ENCODE results near the gene MYO1D.

Gene MYO1D

DNA sequence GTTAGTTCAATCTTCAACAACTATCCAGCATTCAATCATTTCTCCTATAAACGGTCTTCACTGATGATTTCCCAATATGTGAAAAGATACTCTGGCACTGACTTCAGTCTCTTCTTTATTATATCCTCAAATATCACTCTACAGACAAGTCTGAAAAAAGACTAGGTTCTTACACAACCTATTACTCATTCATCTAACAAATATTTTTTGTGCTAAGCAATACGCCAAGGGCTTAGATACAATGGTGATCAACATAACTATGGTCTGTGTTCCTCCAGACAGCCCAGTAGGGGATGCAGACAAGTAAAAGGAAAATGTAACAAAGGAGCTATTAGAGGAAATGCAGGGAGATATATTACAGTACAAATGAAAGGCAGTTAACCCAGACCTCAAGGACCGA is 63.9 kb downstream of the MYO1D start:
- DNase-seq: no peak

DNA sequence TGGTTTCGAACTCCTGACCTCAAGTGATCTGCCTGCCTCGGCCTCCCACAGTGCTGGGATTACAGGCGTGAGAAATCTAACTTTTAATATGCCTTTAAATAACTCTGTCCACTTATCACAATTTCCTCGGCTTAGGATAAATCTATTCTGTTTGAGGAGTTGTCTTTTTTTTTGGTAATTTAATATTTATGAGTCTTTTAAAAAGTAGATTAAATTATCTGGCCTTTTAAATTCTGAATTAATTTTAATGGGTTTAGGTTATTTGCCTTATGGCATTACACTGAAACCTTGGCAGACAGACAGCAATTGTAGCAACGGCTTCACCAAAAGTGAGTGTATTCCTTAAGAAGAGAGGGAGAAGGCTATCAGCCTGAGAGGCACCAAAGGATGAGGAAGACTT is 66.2 kb downstream of the MYO1D start:
- DNase-seq: no peak

DNA sequence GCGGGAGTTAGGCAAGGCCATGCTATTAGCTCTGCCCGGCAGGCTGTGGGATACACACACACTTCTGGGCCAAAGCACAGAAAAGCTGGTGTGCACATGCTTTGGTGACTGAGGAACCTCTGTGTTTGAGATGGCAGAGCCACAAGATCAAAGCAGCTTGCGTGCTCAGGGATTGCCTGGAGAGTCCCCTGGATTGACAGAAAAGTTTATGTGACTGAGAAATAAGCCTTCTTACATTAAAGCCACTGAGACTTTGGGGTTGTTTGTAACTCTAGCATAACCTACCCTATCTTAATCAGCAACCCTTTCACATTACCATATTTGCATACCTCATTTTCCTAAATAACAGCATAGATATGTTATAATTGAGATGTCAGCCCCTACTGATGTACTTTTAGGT is 69.3 kb downstream of the MYO1D start:
- DNase-seq: no peak

DNA sequence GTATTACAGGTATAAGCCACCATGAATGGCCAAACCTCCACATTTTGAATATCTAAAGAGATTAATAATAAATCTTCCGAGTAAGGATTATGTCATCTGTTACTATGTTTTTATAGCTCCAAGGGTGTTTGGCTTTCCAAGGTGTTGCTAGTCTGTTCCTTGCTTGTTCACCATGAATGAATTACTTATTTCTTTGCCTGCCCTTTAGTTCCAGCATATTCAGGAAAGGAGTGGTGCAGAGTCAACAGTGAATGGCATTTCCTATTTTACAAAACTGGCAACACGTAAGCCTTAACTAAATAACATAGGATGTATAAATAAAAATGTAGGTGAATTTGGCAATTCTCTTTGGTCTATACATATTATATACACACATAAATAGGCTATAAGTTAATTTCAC is 70.3 kb downstream of the MYO1D start:
- no peak for DNase-seq

DNA sequence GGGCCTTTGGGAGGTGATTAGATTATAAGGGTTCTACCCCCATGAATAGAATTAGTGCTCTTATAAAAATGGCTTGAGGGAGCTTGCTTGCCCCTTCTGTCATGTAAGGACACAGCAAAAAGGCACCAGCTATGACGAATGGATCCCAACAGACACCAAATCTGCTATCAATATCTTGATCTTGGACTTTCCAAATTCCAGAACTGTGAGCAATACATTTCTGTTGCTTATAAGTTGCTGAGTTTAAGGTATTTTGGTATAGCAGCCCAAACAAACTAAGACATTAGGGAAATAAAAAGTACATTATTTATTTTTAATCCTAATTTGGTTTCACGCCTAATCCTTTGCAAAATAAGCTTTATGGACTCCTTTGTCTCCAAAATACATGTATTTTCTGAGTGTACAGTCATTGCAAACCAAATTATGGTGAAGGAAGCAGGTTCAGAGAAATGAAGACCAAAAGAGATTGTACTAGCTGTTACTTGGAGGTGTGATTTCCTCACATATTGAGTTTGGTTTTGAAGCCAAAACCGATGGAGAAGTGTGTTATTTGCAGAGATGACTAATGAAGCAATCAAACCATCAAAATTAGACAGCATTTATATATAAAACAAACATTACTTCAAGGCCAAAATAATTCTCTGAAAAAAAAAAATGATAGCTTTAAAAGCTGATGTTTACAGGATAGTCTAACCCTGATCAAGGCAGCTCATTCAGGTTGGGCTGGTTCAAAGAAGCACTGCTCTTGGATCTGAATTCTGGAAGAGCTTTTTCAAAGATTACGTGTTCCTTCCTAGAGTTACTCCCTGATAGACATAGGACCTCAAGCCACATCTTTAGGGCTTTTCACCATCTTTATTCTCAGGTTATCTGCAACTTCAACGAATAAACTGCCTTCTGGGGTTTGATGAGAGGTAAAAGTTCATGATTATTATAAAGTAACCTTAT is 71.6 kb downstream of the MYO1D start:
- no peak for DNase-seq

DNA sequence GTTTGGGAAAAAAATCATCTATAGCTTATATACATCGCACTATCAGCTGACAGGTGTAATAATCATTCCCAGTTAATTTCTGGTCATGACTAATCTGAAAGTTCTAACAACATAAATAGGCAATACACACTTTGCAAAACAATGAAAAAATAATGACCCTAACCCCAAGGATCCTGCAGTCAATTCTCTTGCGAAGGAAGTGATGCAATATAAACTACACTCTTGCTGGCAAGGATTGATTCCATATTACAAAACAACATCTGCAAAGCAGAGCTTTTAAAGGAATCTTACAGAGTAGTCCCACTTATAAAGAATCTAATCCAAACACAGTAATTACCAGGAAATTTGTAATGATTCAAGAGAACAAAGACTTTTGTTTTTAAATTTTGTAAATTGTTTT is 73.4 kb downstream of the MYO1D start:
- DNase-seq: no peak

DNA sequence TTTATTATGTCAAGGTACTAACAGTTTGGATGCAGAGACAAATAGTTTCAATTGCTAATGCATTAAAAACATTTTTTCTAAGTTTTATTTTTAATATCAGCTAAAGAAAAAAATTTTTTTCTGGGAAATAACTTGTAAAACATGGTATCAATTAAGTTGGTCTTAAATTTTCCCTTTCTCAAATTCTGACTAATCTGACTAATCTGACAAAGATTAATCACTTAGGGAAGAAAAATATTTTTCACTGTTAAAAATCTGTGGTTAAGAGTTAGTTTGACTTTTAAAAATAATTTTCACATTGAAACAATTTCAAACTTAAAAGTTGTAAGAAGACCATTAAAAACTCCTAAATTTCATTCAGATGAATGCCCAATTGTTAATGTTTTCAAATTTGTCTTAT is 74.6 kb downstream of the MYO1D start:
- DNase-seq: no peak

DNA sequence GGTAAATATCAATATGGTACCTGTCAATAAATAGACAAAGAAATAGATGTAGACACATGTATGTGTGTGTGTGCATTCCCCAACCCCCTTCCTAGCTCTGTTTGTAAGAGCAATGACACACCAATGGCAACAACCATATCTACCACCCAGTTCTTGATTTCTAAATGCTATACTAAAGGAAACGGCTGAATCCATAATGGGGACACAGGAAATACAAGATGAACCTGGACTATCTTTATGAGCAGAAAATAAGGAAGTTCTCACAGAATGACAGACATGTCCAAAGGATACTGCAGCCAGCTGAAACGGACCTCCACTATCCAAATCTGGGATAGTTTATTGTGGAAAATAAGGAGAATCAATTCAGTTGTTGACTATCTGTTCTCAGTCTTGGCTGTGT is 75.3 kb downstream of the MYO1D start:
- no peak for DNase-seq

DNA sequence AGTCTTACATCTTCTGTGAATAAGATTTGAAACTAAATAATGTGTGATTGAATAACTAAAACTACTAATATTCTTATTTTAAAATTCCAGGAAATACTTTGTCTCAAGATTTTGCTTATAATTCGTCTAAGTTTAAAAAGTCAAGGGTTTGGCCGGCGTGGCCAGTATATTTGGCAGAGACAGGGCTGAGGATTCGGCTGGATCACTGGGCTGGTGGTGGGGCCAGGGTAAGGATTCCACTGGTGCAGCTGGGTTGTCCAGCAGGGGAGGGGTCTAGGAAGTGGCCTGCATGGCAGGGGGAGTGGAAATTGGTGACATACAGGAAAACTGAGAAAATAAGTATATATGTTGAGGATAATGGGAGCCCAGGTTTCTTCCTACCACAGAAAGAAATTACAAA is 75.7 kb downstream of the MYO1D start:
- DNase-seq: no peak

DNA sequence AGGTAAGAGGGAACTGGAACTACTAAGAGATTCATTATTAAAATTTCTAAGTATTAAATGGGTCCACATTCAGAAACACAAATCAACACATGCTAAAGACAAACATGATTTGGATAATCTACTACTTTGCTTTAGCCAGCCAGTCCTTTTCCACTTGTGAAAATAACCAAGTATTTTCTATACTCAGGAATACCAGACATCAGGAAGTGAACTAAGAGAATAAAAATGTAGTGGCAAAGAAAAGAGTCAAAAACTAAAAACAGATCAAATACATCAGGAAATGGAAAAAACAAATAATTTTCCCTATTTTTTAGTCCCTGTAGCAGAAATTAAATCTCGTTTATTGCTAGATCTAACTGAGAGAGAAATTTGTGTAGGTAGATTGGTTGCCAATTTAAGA is 78.0 kb downstream of the MYO1D start:
- no peak for DNase-seq

DNA sequence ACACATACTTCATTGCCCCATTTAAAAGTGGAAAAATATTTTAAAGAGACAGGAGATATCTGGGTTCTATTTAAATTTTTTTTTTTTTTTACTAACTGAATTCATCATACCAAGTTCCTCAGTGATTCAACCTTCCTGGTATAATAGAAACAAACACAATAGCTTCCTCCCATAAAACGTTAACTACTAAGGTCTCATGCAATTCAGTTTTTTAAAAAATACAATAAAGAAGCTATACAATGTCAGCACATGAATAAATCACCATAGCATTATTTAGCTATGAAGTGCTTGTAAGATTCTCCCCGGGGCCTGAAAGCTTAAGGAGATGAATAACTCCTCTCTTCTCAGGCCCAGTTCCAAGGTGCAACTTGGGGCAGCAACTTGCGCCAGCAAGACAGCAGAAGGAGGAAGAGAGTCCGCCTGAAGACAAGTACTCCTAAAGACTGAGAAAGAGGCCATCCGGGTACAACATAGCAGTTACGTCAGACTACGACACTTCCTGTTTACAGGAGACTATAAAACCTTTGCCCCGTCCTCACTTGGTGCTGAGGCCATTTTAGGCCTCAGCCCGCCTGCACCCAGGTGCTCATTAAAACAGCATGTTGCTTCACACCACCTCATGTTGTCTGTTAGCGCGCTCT is 81.5 kb downstream of the MYO1D start:
- DNase-seq: no peak

DNA sequence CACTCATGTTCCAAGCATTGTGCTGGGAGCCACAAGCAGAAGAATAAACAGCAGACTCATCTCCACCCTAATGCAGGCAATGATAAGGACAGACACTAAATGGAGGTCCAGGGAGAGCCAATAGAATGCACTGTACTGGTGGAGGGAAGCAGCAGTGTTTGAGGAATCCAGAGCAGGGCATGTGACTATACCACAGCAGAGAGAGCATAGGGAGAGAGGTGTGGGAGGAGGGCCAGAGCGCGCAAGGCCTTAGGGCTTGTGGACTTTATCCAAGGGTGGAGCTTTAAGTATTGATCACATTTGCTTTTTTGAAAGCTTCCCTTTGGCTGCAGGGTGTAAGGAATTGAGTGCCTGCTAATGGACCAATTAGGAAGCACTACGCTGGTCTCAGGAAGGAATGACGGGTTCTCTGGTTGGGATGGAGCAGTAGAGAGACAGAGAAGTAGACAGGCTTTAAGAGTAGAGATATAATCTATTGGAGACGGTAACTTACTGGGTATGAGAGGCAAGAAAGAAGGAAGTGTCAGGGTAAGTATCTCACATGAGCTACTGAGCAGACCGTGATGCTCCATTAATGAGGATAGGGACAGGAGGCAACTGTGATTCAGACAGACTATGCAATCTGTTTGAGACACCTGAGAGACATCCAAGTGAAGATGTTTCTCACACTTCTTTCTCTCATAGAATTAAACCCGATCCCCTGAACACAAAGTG is 82.2 kb downstream of the MYO1D start:
- no peak for DNase-seq

DNA sequence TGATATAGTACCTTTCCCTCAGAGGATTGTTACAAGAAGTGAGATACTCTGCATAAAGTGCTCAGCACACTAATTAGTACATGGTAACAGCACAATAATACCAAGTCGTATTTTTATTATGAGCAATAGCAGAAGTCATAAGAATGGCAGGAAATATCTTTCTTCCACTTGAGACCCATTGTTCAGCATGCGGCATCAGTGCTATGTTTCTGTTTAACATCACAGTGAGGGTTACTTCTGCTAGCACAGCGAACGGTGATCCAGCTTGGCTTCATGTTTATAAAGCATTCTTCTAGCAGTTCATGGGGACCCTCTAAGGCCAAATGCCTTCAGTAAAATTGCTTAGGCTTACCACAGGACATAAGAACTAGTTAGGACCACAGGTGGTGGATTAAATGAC is 83.1 kb downstream of the MYO1D start:
- no peak for DNase-seq

DNA sequence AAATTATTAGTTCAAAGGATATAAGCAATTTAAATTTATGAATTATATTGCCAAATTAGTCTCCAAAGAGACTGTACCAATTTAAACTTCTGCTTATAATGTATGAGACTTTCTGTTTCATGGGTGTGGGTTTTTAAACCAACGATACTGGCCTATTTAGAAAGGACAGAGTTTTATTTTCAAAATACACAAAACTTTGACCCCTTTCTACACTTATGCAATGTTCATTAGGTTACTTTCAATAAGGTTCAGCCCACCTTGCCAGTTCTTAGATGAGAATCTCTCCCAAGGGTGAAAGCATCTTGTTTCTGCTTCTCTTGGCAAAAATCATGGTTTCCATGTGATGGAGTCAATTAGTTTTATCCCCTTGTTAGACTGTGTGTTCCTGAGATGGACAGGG is 84.7 kb downstream of the MYO1D start:
- no peak for DNase-seq

DNA sequence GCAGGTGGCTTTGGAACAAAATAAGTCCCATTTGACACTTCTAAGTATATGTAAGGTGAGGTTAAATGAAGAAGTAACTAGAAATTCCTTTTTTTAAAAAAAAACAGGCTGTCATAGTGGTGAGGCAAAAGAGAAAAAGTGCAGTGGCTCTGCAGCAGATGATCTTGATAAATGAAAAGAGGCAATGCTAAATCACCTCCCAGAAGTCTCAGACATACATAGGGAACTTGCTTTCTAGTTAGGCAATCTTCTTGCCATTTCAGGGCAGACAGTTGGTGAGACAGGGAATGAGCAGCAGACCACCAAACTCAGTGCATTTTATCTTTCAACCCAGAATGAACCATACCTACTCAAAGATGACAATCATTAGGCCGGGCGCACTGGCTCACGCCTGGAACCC is 90.8 kb downstream of the MYO1D start:
- DNase-seq: no peak

DNA sequence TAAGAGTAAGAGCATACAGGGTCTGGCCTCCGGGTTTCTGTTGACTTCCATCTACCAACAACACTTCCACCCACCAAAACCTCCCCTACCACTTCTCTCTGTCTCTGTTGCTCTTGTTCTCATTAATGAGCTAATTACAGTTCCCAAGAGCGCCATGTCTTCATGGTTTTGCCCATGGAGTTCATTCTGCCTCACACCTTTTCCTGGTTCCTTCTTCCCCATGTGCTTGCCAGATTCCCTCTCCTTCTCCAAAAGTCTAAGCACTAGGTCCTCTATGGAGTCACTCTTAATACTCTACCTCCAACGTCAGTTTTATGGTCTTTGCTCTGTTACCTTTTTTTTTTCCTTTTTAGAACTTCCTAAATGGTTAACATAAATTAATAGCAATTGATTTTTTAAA is 92.8 kb downstream of the MYO1D start:
- DNase-seq: no peak

DNA sequence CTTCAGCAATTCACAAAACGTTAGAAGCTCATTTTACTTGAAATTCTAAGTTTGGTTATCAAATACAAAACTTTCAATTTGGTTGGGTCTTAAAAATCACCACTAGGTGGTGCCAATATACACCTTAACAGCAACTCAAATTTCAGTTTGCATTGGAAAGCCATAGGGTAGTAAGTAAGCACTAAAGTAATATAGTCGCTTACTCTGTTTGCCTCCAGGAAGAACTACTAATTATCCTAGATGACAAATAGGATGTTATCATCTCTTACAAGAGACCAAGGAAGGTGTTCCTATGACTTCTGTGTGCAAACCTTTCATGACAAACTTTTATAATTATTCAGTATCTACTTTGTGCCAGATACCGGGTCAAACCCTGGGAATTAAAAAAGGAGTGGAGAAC is 93.3 kb downstream of the MYO1D start:
- DNase-seq: no peak

DNA sequence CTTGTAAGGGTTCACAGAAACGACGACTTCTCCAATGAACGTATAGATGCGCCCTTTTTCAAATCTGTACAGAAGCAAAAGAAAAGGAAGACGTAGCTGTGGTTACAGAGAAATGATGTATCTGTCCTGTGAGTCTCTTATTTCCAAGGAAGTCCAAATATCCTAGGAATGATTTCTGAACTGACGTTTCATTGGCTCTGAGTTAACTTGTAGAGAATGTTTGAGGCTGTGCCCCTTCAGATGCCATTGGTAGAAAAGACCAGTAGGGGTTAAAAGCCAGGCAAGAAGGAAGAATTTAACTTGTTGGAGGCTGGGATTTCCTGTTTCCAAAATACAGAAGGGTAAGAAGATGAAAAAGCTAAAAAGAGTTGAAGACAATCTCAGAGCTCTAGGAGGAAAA is 96.2 kb downstream of the MYO1D start:
- DNase-seq: no peak

DNA sequence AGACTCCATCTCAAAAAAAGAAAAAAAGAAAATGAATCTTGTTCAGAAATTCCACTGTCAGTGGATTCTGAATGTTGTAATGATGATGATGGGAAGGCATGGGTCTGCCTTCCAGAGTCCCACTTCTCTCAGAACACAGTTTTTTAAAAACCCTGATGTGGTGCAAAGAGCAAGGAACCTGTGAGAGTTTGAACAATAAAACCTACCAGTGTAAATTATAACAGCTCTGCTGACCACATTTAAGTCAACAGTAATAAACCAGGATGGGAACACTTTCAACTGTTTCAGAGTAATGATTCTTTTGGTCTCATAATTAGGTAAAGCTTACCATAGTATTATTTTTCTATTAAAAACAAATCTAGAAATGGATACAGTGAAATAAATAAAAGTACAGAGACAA is 99.0 kb downstream of the MYO1D start:
- DNase-seq: no peak

DNA sequence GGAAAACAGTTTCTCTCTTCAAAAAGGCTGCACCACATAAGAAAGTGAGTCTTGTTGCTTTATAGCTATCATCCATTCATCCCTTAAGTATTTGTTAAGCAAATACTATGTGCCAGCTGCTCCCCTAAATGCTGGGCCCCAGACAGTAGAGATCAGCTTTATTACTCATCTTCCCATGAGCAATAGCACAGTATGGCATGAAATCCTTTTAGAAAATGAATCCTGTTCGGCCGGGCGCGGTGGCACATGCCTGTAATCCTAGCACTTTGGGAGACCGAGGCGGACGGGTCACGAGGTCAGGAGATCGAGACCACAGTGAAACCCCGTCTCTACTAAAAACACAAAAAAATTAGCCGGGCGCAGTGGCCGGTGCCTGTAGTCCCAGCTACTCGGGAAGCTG is 99.5 kb downstream of the MYO1D start:
- no peak for DNase-seq

DNA sequence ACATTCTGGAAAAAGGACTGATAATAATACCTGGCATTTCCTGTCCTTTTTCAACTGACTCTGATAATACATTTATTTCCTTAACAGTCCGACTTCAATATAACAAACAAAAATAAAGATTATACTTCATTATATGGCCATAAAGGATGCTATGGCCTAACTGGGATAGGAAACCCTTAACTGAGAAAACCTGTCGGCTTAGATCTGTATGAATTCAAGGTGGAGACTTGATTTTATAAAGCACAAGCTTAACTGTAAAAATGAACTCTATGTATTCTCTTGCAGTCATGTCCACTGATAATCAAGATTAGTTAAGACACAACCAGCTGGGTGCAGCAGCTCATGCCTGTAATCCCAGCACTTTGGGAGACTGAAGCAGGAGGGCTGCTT is 102.2 kb downstream of the MYO1D start:
- no peak for DNase-seq

DNA sequence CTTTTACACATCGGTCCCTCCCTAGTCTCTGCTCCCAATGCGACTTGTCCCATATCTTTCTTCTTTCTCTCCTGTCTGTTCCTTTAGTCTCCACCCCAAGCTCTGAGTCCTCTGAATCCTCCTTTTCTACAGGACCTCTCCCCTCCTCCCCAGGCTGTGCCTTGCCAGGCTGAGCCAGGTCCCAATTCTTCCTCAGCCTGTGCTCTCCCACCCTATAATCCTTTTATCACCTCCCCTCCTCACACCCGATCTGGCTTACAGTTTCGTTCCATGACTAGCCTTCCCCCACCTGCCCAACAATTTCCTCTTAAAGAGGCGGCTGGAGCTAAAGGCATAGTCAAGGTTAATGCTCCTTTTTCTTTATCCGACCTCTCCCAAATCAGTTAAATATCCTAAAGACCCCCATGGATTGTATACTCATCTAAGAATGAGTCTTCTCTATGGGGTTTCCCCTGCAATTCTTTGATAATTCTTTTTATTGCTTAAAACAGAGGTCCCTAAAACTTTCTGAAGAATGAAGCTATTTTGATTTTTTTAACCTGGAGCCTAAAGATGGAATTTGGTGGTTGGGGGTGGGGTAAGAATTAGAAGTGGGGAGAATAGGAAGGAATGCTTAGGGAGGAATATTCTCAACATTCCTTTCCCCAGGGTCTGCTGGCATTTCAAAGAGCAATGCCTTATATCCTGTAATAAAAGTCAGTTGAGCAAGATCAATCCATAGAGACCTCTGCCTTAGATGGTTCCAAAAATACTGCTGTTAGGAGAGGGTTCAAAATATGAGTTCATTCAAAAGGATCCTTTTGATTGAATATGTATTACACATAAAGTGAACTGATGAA is 102.8 kb downstream of the MYO1D start:
- DNase-seq: no peak

DNA sequence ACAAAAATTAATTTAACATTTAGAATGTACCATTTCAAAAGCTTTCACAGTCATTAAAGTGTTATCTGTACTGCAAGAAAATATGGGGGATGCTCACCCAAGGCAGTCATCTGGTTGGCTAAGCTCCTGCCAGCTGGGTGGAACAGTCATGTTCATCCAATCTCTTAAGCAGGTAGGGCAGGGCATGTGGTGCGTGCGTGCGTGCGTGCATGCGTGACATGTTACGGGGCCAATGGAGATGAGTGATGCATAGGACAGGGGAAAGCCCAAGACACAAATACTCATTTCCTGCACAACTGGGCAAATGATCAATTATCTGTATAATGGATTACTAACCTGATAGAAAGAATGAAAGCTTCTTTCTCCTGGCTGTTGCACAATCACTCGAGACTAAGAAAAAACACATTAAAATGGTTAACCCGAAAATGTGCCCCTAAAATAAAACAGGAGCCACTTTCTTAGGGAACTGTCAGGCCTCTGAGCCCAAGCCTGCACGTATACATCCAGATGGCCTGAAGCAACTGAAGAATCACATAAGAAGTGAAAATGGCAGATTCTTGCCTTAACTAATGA is 104.4 kb downstream of the MYO1D start:
- DNase-seq: no peak

All from activated naive CD4-positive, alpha-beta T cell treated with anti-CD3 and anti-CD28 coated beads, Interleukin-2, amount 50 U/mL, for 16 hours (primary cell).